Suprapubic skin (tissue), 3 donors: ENCODE measurements around the gene EPB41.
"Not testable (repeated sequence)": the region's sequence is repeated elsewhere in the genome, so short reads cannot be mapped to it uniquely, and the experiment has no call there.

ENCODE experiments used
- POLR2AphosphoS5 ChIP-seq, 3 donors: sonication (generic); formaldehyde crosslinking; IDR thresholded peaks; one replicate each; pipeline ENCODE4 v1.6.1; 2017; ENCODE audit warnings: antibody characterized with exemption in 3 of 3
- TF ChIP-seq, protein P1 (sequence below), 2 donors: fragments of 200-600 bp in 1 of 2; fragments of 450-650 bp in 1 of 2; sonication (generic) in 1 of 2; IDR thresholded peaks; one replicate each; pipeline ENCODE4 v1.5.1; 2016 to 2019; ENCODE audit warnings: antibody characterized with exemption in 2 of 2, mild to moderate bottlenecking in 1 of 2, moderate library complexity in 1 of 2

GRCh38 chr1:29045663-29046062, 131.3 kb downstream of the EPB41 start:
- TF ChIP-seq, protein P1, sequence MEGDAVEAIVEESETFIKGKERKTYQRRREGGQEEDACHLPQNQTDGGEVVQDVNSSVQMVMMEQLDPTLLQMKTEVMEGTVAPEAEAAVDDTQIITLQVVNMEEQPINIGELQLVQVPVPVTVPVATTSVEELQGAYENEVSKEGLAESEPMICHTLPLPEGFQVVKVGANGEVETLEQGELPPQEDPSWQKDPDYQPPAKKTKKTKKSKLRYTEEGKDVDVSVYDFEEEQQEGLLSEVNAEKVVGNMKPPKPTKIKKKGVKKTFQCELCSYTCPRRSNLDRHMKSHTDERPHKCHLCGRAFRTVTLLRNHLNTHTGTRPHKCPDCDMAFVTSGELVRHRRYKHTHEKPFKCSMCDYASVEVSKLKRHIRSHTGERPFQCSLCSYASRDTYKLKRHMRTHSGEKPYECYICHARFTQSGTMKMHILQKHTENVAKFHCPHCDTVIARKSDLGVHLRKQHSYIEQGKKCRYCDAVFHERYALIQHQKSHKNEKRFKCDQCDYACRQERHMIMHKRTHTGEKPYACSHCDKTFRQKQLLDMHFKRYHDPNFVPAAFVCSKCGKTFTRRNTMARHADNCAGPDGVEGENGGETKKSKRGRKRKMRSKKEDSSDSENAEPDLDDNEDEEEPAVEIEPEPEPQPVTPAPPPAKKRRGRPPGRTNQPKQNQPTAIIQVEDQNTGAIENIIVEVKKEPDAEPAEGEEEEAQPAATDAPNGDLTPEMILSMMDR (IDR thresholded peaks at IDR 0.05), result not testable (repeated sequence)
- TF ChIP-seq POLR2AphosphoS5 (IDR thresholded peaks at IDR 0.05), result not testable (repeated sequence)
